Measurements from ENCODE around the gene RBKS.

The RBKS gene

GRCh38 chr2:27890146-27890923 lies at the start of gene RBKS, which contains the start of gene BABAM2:
Gene RBKS (minus strand): TSS chr2:27890387. CDS start chr2:27890345, 42 bp downstream.
Gene BABAM2 (plus strand): TSS chr2:27890729. CDS start chr2:27894557, 3,828 bp downstream.
- DNase-seq (ENCODE audit: low spot score) (peak; percentile 98), FAIRE-seq (peak; percentile 98)

DNA sequence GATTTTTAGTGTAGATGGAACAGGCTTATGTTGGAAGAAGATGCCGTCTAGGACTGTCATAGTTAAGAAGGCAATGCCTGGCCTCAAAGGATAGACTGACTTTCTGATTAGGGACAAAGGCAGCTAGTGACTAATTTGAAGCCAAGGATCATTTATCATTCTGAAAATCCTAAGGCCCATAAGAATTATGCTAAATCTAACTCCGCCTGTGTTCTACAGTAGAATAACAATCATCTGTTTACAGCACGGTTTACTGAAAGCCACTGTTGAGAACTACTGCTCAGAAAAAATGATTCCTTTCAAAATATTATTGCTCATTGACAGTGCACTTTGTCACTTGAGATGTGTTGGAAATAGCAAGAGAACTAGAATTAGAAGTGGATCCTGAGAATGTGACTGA lies 44.8 kb upstream of the RBKS start:
- no peak for DNase-seq (ENCODE audit: low spot score)
- FAIRE-seq, result peak; percentile 82

- DNase-seq (ENCODE audit: low spot score), result peak; percentile 73
- FAIRE-seq, result no peak
Measured at GRCh38 chr2:27932396-27932795, 42.2 kb upstream of the RBKS start.

DNA sequence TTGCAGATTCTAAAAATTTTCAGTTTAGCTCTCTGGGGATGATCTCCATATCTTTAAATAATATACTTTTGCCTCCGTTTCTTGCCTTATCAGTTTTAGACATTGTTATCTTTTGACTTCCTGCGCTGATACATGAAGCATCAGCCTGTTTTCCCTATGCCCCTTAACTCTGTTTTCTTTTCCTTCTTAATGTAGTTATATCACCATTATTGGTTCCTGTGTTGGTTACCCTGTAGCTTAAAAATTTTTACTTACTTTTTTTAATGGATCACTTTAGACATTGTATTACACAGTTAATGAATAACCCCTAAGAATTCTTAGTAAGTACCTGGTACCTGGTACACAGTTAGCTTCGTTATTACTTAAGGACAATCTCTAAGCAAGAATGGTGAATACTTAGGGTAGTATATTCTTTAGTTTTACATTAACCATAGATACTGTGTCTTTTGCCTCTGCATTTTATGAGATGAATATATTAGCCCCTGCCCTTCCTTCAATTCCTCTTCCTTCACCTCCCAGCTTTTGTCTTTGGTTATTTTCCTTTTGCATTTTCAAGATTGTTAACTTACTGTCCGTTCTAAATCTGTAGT lies 41.3 kb upstream of the RBKS start:
- DNase-seq (ENCODE audit: low spot score), result no peak
- FAIRE-seq, result peak; percentile 5

DNA sequence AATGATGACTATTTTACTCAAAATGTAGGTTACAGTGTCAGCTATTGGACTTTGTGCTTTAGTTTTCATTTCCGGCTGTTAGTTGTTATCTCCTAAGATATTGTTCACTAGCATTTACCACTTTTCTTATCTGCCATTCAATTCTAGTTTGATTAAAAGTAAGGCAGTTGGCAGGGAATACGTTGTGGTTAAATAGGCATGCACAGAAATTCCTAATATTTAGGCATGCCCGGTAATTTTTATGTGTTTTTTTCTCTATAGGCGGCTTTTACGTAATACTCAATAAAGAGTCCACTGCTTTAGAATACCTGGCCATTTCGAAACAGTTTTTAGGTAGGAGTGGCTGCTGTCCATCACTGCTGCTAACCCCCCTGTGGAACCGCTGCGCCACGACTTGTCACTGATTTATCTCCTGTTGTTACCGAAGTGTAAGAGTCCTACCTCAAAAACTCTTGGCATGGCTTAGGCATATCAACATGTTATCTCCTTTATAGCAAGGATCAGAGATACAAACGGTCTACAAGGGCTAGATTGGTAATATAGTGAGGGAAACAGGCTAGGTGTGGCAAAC lies 39.8 kb upstream of the RBKS start:
- FAIRE-seq (no peak), DNase-seq (ENCODE audit: low spot score) (peak; percentile 7)

- no peak for FAIRE-seq
Measured at GRCh38 chr2:27925766-27926472, 35.7 kb upstream of the RBKS start.

DNA sequence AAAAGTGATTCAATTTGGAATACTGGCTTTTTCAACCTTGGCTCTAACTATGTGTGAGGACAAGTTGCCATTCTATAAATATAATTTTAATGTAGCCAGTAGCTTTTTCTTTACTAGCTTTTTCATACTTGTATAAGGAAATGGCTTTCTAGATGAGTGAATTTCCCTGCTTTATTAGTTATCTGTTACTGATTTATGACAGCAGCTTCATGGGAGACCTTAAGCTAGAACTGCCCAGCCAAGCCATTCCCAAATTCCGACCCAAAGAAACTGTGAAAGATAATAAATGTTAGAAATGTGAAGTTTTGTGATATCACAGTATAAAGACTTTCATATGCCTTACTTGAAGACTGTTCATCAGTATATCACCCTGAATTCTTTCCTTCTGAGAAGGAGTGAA lies 32.7 kb upstream of the RBKS start:
- DNase-seq (ENCODE audit: low spot score) (no peak), FAIRE-seq (no peak)

More at GRCh38 chr2:27925766-27926472, 35.7 kb upstream of the RBKS start:
- no peak for DNase-seq (ENCODE audit: low spot score)

DNA sequence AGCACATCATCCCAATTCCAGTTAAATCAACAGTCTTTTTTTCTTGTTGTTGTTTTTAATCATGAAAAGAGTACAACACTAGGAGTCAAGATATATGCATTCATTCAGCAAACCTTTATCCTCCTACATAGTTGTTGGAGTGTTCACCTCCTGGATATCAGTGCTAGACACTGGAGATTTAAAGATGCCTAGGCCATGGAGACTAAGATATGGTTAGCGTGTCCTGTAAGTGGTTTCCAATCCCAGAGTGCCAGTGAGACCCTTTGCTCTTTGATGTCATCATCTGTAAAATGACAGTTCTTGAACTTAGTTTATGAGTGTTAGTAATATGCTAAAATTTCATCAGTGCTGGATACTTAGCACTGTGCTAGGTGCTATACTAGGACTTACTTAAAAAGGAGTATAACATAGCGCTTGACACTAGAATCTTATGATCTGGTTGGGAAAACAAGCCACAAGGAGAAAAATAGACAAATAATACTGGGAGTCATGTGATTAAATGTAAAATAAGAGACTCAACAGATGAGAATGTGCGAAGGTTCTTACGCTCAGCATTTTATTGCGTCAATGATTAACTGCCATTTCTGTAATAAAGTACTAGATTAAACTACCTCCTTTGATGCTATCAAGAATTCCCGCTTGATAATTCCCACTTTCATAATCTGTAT lies 31.8 kb upstream of the RBKS start:
- DNase-seq (ENCODE audit: low spot score) (no peak), FAIRE-seq (no peak)

GRCh38 chr2:27921424-27921823 lies 31.2 kb upstream of the RBKS start:
- DNase-seq (ENCODE audit: low spot score) (no peak), FAIRE-seq (no peak)

- DNase-seq (ENCODE audit: low spot score) (no peak), FAIRE-seq (peak; percentile 46)
Measured at GRCh38 chr2:27920148-27920885, 30.1 kb upstream of the RBKS start.

DNA sequence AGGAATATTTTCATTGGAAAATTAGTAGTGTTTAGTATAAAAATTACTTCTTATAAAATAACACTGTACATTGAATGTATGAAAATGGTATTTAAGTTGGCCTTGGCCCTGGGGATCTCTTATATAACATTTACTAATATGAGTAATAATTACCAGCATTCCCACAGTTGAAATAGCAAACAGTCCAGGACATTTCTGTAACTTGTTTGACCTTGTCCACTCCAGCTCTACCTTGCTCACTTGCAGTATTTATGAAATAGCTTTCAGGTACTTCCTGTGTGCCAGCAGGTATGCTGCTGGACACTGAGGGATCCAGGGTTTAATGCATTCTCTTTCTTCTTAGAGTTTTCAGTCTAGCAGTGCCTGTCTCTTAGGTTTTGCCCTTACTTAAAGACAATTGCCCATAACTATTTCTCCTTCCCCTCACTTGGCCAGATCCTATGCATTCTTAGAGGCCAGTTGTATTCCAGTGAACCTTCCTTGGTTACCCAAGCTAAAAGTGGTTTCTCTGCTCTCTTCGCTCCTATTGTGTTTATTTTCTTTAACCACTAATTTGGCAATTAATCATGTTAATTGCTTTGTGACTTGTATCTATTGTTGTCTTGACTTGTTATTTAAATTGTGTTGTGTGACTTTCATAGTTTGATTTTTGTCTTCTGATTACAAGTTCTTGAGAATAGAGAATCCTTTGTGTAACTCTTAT lies 26.3 kb upstream of the RBKS start:
- FAIRE-seq (peak; percentile 44), DNase-seq (ENCODE audit: low spot score) (no peak)

DNA sequence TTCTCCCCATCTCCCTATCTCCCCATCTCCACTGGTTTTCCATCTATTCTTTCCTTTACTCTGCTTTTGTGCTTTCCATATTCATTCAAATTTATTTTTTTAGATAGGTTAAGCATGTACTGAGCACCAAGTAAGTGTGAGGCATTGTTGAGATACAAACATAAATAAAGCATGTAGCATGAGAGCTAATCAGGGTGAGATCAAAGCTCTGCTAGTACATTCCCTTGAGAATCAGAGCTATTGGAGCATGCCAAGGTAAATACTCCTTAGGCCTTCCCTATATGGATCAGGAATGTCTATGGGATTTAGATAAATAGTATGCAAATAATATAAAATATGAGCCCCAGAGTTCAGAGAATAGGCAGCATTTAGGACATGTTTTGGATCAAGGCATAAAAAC lies 25.7 kb upstream of the RBKS start:
- no peak for FAIRE-seq
- DNase-seq (ENCODE audit: low spot score), result no peak

- no peak for DNase-seq (ENCODE audit: low spot score)
- no peak for FAIRE-seq
Measured at GRCh38 chr2:27915191-27915590, 25.0 kb upstream of the RBKS start.

DNA sequence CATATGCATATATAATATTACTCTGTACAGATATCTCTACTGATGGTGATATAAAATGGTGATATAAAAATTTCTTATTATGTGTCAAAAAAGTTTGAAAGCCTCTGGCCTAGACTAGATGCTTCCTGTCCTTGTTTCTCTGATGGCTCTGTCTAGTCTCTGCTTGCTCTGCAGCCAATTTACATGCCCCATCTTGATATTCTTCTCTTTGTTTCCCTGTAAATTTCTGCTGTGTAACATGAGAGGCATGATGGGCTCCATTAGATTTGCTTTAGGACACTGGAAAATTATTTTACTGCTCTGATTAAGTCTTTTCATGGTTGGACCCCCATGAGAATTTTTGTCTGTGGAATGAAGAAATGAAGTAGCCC lies 24.6 kb upstream of the RBKS start:
- DNase-seq (ENCODE audit: low spot score), result no peak
- no peak for FAIRE-seq

DNA sequence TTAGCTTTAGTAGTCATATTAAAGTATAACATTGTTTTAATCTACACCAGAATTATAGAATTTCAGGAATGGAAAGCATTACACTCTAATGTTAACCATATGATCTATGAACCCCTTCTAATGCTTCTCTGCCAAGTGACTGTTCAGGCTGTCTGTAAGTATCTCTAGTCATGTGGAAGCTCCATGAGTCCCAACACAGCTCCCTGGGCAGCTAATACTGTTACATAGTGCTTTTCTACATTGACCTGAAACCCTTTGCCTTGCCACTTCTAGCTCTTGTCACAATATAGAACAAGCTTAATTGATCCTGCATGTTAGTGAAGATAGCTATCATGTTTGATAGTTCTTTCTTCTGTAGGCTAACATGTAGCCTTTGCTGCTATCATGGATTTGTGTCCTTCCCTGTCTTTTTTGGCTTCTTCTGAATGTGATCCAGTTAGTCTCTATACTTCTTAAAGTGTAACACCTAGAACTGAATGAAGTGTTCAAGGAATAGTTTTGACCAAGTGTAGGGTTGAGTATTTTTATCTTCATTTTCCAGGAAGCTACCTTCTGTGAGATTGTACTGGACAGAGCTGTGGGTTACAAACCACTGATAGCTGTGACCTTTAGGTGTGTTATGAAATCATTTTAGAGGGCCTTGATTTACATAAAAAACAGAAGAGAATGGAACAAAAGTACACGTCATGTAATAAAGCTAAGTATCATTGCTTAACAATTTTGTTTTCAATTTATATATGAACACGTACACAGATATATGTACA lies 24.0 kb upstream of the RBKS start:
- FAIRE-seq, result no peak
- no peak for DNase-seq (ENCODE audit: low spot score)

DNA sequence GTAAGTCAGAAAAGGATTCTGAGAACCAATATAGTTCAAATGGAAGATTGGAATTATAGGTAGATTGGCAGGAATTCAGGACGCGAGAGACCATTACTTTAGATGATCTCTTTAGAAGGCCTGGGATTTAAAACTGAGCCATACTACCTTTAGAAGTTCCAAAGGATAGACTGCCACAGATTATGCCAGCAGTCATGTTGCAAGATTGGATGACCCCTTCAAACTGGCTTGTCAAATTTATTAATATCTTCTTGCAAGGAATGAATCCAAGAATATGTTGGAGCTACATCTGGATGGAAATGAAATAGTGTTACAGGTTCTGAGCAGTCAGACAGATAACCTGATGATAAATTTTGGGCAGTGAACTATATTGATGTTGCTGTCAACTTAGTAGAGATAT lies 22.3 kb upstream of the RBKS start:
- FAIRE-seq (no peak), DNase-seq (ENCODE audit: low spot score) (no peak)

DNA sequence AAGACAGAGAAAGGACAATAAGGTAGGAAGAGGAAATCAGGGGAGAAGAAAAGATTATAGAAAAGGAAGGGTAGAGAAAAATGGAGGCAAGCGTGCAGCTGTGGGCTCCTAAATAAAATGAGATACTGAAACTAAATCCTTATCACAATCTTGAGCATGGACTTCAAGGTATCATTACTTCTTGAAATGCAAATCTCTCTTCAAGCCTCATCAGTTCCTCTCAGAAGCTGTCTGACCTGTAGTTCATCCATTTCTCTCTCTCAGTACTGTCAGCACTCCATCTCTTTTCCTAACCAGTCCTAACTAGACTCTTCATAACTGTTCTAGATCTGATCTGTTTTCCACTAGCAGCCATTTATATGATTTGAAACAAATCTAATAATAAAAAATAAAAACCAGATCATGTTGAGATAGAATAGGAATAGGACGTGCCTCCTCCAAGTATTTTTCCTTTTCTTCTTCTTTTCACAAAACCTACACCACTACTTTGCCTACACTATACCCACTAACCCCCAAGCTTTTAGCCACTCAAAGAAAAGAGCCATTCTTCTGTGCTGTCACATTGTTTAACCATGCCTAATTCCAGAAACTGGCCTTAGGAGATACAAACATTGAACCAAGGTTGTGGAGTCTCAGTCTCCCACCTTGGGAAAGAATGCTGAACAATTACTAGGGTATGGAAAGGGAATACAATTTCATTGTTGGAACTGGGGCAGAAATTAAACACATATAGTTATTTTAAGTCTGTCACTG lies 21.4 kb upstream of the RBKS start:
- no peak for DNase-seq (ENCODE audit: low spot score)

GRCh38 chr2:27909901-27910300 lies 19.7 kb upstream of the RBKS start:
- no peak for DNase-seq (ENCODE audit: low spot score)

More for the DNA sequence above, 21.4 kb upstream of the RBKS start:
- no peak for FAIRE-seq

DNA sequence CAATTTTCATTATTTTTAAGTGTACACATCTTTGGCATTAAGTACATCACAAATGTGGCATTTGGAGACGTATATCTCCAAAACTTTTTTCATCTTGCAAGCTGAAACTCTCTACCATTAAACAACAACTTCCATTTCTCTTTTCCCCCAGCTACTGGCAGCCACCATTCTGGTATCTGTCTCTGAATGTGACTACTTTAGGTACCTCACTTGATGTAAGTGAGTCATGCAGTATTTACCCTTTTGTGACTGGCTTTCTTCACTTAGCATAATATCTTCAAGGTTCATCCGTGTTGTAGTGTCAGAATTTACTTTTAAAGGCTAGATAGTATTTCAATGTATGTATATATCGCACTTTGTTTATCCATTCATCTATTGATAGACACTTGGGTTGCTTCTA lies 17.4 kb upstream of the RBKS start:
- FAIRE-seq (no peak), DNase-seq (ENCODE audit: low spot score) (no peak)

More at GRCh38 chr2:27909901-27910300, 19.7 kb upstream of the RBKS start:
- no peak for FAIRE-seq
